HG02588 (cell line): Measurements from ENCODE around the gene SERF1B.
"Not testable (repeated sequence)": the region's sequence is repeated elsewhere in the genome, so short reads cannot be mapped to it uniquely, and the experiment has no call there.

Experiments used
- ATAC-seq: cut with Tn5 transposase; IDR thresholded peaks from one replicate; pipeline ENCODE4 v1.9.1; 2021; ENCODE audit warnings: mild to moderate bottlenecking, moderate library complexity; ENCODE audit not compliant: unreplicated experiment

Gene SERF1B

DNA sequence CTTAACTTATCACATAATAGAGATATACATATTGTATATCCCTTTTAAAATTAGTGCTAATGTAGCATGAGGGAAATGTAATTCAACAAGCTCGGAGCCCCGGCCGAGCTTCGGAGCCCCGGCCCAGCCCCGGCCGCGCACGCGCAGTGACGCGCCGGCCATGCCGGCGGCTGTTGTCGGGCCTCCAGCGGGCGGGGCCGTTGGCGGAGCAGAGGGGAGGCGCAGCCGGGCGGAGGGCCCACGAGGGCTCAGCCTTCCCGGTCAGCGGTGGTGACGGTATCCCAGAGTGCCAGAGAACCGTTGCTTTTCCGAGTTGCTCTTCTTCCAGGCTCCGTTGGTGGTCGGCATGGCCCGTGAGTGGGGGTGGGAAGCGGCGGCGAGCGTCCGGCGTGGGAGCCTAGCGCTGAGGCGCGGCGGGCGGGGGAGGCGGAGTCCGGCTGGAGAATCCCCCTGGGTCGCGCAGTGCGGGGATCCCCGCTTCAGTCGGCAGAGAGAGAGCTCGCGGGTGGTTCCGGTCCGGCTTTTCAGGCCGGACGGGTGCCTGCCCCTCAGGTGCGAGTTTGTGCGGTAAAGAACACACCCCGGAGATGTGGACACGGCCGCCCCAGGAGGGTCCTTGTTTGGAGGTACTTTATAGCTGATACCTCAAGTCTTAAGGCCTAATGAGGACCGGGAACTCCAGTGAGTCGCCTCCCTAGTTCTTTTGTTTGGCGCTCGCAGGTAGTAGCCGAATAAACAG is at the start of gene SERF1B:
SERF1B (plus strand) TSS at position 146 of the 739 bp plus-strand sequence; CDS start at position 347, 201 bp downstream.
- peak; percentile 95 for ATAC-seq

DNA sequence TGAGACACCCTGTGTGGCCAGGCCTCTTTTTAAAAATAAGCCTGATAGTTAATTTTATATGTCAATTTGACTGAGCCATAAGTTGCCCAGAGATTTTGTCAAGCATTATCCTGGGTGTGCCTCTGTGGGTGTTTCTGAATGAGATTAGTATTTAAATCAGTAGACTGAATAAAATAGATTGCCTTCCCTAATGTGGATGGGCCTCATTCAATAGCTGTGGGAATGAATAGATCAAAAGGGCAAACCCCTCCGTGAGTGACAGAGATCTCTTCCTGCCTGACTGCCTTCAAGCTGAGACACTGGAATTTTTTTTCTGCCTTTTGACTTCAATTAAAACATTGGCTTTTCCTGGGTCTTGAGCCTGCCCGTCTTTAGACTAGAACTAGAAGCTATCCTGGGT is 33.3 kb upstream of the SERF1B start:
- not testable (repeated sequence) for ATAC-seq

DNA sequence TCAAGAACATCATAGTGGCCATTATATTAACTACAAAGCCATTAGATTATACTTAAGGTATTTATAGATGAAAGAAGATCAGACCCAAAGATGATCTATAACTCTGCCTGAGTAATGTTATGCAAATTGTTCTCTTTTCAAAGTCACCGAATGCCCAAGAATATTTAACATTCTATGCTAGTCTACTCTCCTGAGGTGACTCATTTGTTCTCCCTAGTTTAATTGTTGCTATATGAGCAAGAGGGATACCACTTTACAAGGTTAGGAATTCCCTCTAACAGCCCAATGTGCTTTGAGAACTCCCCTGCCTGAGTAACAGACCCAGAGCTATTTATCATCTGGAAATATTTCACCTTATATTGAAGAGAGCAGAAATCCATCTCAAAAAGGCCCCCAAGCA is 29.5 kb upstream of the SERF1B start:
- not testable (repeated sequence) for ATAC-seq

DNA sequence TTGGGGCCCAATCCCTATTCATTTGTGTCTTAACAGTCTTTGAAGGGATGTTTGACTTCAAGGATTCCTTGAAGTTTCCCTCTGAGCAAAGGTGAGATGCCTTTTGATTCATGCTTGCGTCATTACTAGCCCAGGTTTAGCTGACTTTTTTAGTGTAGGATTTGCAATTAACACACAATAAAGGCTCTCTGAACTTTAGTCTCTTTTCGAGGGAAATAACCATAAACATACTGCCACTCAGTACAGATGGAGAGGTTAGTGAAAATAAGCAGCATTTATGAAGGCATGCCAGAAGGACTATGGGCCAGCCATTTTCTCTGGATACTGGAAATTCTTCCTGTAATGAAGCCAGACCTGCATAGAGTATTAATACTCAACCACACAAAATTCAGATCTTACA is 4.4 kb upstream of the SERF1B start:
- not testable (repeated sequence) for ATAC-seq

DNA sequence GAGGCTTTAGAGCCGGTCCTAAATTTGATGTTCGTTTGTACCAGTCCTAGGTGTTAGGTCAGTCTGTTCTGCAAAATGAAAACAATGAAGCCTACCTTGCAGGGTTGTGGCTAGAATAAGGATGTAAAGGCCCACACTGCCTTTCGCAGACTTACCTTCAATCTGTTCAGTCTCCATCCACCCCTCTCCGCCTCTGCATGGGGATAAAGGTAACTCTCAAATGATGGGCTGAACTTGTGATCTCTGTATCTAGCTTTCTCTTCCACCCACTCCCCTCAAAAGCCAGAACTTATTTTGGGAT is 744 bp downstream of the SERF1B start:
- ATAC-seq, result peak; percentile 16

DNA sequence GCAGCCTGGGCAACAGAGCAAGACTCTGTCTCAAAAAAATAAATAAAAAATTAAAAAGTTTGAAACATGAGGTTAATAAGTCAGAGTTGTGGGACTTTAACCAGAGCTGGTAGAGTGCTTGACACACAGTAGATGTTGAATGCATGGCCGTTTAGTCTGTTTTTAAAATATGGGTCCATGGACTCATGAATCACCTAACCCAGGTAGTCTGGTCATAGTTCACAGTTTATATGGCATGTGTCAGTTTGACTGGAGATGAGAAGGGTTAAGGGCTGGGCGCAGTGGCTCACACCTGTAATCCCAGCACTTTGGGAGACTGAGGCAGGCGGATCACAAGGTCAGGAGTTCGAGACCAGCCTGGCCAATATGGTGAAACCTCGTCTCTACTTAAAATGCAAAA is 6.2 kb downstream of the SERF1B start:
- ATAC-seq, result not testable (repeated sequence)

DNA sequence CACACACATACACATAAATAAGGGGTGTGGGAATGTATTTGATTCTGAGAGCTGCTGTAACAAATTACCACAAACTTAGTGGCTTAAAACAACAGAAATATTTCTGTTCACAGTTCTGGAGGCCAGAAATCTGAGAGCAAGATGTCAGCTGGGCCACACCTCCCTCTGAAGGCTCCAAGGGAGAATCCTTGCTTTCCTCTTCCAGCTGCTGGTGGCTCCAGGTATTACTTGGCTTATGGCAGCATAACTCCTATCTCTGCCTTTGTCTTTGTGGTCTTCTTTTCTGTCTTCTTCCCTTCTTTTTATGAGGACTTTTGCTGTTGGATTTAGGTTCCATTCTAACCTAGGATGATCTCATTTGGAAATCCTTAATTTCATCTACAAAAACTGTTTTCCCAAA is 16.4 kb downstream of the SERF1B start:
- not testable (repeated sequence) for ATAC-seq

DNA sequence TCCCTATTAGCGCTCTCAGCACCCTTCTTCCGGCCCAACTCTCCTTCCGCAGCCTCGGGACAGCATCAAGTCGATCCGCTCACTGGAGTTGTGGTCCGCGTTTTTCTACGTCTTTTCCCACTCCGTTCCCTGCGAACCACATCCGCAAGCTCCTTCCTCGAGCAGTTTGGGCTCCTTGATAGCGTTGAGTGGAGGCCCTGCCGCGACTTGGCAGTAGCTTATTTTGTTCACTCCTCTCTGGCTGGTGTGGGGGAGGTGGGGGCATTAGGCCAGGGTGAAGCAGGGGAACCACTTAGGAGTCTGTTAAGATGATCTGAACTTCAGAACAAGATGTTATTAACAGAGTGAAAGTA is 24.7 kb downstream of the SERF1B start:
- ATAC-seq, result not testable (repeated sequence)

DNA sequence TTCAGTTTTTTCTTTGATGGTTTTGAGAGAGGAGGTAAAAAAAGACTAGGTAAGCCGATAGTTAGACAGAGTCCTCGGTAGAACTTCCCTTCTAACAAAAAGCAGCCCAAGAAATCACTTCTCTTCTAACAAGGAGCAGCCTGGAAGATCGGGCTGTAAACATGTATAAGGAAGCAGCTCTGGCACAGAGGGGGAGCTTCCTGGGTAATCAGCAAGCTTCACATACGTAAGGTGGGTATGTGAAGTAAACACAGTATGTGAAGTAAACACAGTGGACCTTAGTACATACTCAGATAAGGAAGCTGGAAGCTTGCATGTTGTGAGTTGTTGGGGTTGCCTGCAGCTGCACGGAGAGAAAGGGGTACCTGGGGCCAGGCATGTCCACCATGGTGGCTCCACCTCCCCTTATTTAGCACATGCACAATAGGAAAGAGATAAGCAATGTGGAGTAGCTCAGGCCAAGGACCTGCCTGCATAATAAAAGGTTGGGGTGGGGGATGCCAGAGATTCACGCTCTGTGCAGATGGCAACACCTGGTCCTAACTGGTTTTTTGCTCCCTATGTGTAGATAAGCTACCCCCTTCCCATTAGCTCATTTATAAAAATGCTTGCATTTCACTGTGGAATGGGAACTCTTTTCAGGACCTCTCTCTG is 31.4 kb downstream of the SERF1B start:
- ATAC-seq, result not testable (repeated sequence)

DNA sequence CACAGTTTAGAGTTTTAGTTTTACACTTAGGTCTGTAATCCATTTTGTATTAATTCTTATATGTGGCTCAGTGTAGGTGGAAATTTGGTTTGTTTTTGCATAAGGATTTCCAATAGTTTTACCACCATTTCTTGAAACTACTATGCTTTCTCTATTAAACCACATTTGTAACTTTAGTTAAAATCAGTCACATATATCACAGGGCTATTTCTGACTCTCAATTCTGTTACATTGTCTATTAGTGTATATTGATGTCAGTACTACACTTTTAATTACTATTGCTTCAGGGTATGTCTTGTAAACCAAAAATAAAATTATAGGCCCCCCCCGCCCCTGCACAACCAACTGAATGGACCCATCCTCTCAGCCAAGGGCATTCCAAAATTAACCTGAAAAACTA is 32.1 kb downstream of the SERF1B start:
- not testable (repeated sequence) for ATAC-seq

DNA sequence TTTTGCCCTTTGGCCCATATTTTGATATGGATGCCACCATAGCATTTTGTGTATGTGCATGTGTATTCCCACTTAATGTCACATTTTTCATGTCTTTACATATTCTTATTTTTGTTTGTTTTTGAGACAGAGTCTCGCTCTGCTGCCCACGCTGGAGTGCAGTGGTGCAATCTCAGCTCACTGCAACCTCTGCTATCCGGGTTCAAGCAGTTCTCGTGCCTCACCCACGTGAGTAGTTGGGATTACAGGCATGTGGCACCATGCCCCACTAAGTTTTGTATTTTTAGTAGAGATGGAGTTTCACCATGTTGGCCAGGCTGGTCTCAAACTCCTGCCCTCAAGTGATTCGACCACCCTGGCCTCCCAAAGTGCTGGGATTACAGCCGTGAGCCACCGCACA is 52.6 kb downstream of the SERF1B start:
- not testable (repeated sequence) for ATAC-seq

DNA sequence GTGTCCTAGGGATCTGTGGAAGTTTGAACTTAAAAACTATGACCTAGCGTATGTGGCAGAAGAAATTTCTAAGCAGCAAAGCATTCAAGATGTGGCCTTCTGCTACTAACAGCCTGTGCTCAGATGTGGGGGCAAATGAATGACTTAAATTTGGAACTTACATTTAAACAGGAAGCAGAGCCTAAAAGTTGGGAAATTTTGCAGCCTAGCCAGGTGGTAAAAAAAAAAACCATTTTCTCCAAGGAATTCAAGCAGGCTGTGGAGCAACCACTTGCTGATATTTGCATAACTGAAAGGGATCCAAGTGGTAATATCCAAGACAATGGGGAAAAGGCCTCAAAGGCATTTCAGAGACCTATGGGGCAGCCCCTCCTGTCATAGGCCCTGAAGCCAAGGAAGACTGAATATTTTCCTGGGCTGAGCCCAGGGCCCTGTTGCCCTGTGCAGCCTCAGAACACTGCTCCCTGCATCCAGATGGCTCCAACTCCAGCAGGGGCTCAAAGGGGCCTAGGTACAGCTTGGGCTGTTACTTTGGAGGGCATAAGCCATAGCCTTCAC is 63.9 kb downstream of the SERF1B start:
- ATAC-seq, result not testable (repeated sequence)

DNA sequence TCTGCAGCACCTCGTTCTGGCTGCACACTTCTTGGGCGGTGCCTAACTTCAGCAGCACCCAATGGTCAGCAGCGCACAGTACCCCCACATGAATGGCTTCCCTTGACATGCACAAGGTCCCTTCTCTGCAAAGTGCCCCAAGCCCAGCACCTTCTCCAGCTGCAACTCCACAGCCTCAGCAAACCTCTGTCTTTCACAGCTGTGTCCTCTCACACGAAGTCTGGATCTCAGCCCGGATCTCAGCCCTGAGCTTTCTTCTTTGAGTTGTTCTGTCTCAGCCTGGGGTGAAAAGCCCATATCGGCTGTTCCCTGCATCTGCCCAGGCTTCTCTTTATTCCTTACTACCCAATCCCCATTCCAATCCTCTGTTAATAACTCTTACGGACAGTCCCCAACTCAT is 66.7 kb downstream of the SERF1B start:
- ATAC-seq, result not testable (repeated sequence)
